SK-N-SH treated with all-trans-retinoic acid at 6 μM for 48 hours (cell line): ENCODE data around the gene ODAD3.

Experiments used
- ATAC-seq: fragments of 200-7000 bp; cut with Tn5 transposase; 3 replicates; pipeline ENCODE4 v1.9.1; 2020; ENCODE audit warnings: mild to moderate bottlenecking, moderate library complexity
- ARNTL ChIP-seq: fragments of 450-650 bp; formaldehyde crosslinking; IDR thresholded peaks from 2 replicates; pipeline ENCODE4 v1.5.0; 2020; ENCODE audit warnings: low read depth, mild to moderate bottlenecking, moderate library complexity, borderline replicate concordance
- BACH2 ChIP-seq: fragments of 250-450 bp; sonication (Bioruptor Pico); IDR thresholded peaks from 2 replicates; pipeline ENCODE4 v1.9.0; 2021; ENCODE audit warnings: mild to moderate bottlenecking, borderline replicate concordance
- CSDC2 ChIP-seq: fragments of 250-450 bp; sonication (Bioruptor Pico); IDR thresholded peaks from 2 replicates; pipeline ENCODE4 v1.5.0; 2020; ENCODE audit warnings: mild to moderate bottlenecking, moderate library complexity
- ESRRG ChIP-seq: fragments of 250-450 bp; sonication (Bioruptor Pico); IDR thresholded peaks from 2 replicates; pipeline ENCODE4 v1.6.1; 2021; ENCODE audit warnings: mild to moderate bottlenecking
- GLIS3 ChIP-seq: fragments of 250-450 bp; sonication (Bioruptor Pico); IDR thresholded peaks from 2 replicates; pipeline ENCODE4 v1.5.0; 2020; ENCODE audit warnings: mild to moderate bottlenecking, moderate library complexity
- ISL1 ChIP-seq: fragments of 250-450 bp; sonication (Bioruptor Pico); IDR thresholded peaks from 2 replicates; pipeline ENCODE4 v2.1.2; 2022; ENCODE audit warnings: mild to moderate bottlenecking, moderate library complexity
- OSR1 ChIP-seq: fragments of 250-450 bp; sonication (Bioruptor Pico); IDR thresholded peaks from 2 replicates; pipeline ENCODE4 v1.8.0; 2022; ENCODE audit warnings: moderate library complexity, mild to moderate bottlenecking, inconsistent platforms
- PATZ1 ChIP-seq: fragments of 250-450 bp; sonication (Bioruptor Pico); IDR thresholded peaks from 2 replicates; pipeline ENCODE4 v1.8.0; 2020; ENCODE audit warnings: mild to moderate bottlenecking, moderate library complexity, borderline replicate concordance
- PPARA ChIP-seq: fragments of 250-450 bp; sonication (Bioruptor Pico); IDR thresholded peaks from 2 replicates; pipeline ENCODE4 v1.5.0; 2020; ENCODE audit warnings: mild to moderate bottlenecking, borderline replicate concordance
- TCF4 ChIP-seq: fragments of 250-450 bp; sonication (Bioruptor Pico); IDR thresholded peaks from 2 replicates; pipeline ENCODE4 v1.8.0; 2021; ENCODE audit warnings: mild to moderate bottlenecking, moderate library complexity, borderline replicate concordance
- TOX ChIP-seq: fragments of 250-450 bp; sonication (Bioruptor Pico); IDR thresholded peaks from 2 replicates; pipeline ENCODE4 v1.8.0; 2021; ENCODE audit warnings: mild to moderate bottlenecking, moderate library complexity, borderline replicate concordance
- ZC3H10 ChIP-seq: fragments of 250-450 bp; sonication (Bioruptor Pico); IDR thresholded peaks from 2 replicates; pipeline ENCODE4 v1.5.1; 2021; ENCODE audit warnings: mild to moderate bottlenecking, moderate library complexity
- ZFP3 ChIP-seq: fragments of 250-450 bp; sonication (Bioruptor Pico); IDR thresholded peaks from 2 replicates; pipeline ENCODE4 v1.5.0; 2020; ENCODE audit warnings: mild to moderate bottlenecking, moderate library complexity
- ZFP30 ChIP-seq: fragments of 450-650 bp; formaldehyde crosslinking; IDR thresholded peaks from 2 replicates; pipeline ENCODE4 v1.5.0; 2022; ENCODE audit warnings: mild to moderate bottlenecking, moderate library complexity
- ZNF565 ChIP-seq: fragments of 450-650 bp; formaldehyde crosslinking; conservative IDR thresholded peaks from 2 replicates; pipeline ENCODE4 v1.5.0; 2020; ENCODE audit warnings: low read depth, mild to moderate bottlenecking, moderate library complexity
- ZNF8 ChIP-seq: fragments of 450-650 bp; formaldehyde crosslinking; IDR thresholded peaks from 2 replicates; pipeline ENCODE4 v1.5.0; 2020; ENCODE audit warnings: mild to moderate bottlenecking, moderate library complexity
- TF ChIP-seq, protein P1 (sequence below): fragments of 250-450 bp; sonication (Bioruptor Pico); IDR thresholded peaks from 2 replicates; pipeline ENCODE4 v1.5.1; 2021; ENCODE audit warnings: mild to moderate bottlenecking, moderate library complexity
- TF ChIP-seq, protein P2 (sequence below): fragments of 250-450 bp; sonication (Bioruptor Pico); IDR thresholded peaks from 2 replicates; pipeline ENCODE4 v1.5.1; 2020; ENCODE audit warnings: low read depth, mild to moderate bottlenecking, moderate library complexity

Gene ODAD3

GRCh38 chr19:11383706-11384048 is 51.2 kb downstream of the ODAD3 start (continued):
- TF ChIP-seq, protein P1, sequence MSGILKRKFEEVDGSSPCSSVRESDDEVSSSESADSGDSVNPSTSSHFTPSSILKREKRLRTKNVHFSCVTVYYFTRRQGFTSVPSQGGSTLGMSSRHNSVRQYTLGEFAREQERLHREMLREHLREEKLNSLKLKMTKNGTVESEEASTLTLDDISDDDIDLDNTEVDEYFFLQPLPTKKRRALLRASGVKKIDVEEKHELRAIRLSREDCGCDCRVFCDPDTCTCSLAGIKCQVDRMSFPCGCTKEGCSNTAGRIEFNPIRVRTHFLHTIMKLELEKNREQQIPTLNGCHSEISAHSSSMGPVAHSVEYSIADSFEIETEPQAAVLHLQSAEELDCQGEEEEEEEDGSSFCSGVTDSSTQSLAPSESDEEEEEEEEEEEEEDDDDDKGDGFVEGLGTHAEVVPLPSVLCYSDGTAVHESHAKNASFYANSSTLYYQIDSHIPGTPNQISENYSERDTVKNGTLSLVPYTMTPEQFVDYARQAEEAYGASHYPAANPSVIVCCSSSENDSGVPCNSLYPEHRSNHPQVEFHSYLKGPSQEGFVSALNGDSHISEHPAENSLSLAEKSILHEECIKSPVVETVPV (CRISPR knock-in tag): no peak
- TF ChIP-seq, all 23 proteins: peak for 0

GRCh38 chr19:11382898-11383705 is 51.8 kb downstream of the ODAD3 start:
- ATAC-seq: peak; percentile 5
- TF ChIP-seq GLIS3 (CRISPR knock-in tag) (no peak), ZNF8 (CRISPR knock-in tag) (no peak), PPARA (CRISPR knock-in tag) (no peak), BACH2 (no peak), TCF4 (no peak), CSDC2 (no peak), OSR1 (CRISPR knock-in tag) (no peak), ZFP30 (no peak), ISL1 (CRISPR knock-in tag) (no peak), ESRRG (CRISPR knock-in tag) (no peak), ZC3H10 (CRISPR knock-in tag) (no peak)
- TF ChIP-seq, protein P2, sequence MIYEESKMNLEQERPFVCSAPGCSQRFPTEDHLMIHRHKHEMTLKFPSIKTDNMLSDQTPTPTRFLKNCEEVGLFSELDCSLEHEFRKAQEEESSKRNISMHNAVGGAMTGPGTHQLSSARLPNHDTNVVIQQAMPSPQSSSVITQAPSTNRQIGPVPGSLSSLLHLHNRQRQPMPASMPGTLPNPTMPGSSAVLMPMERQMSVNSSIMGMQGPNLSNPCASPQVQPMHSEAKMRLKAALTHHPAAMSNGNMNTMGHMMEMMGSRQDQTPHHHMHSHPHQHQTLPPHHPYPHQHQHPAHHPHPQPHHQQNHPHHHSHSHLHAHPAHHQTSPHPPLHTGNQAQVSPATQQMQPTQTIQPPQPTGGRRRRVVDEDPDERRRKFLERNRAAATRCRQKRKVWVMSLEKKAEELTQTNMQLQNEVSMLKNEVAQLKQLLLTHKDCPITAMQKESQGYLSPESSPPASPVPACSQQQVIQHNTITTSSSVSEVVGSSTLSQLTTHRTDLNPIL: no peak
- TF ChIP-seq, protein P1 (CRISPR knock-in tag): no peak
- TF ChIP-seq, all 23 proteins: peak for 0

GRCh38 chr19:11380653-11381537 is 54.0 kb downstream of the ODAD3 start:
- ATAC-seq: peak; percentile 82
- no peak for TF ChIP-seq OSR1 (CRISPR knock-in tag)
- TF ChIP-seq, protein P1 (CRISPR knock-in tag): no peak
- TF ChIP-seq ESRRG (CRISPR knock-in tag): no peak
- no peak for TF ChIP-seq PATZ1 (CRISPR knock-in tag)
- no peak for TF ChIP-seq ZNF565 (CRISPR knock-in tag)
- no peak for TF ChIP-seq GLIS3 (CRISPR knock-in tag)
- TF ChIP-seq ZC3H10 (CRISPR knock-in tag): no peak
- TF ChIP-seq TOX: no peak
- TF ChIP-seq BACH2: no peak
- no peak for TF ChIP-seq CSDC2
- TF ChIP-seq ARNTL (CRISPR knock-in tag): no peak
- TF ChIP-seq, protein P2: no peak
- no peak for TF ChIP-seq ZFP3 (CRISPR knock-in tag)
- no peak for TF ChIP-seq ISL1 (CRISPR knock-in tag)
